HL-60 (cell line): ENCODE results near the gene DLL1.
A peak's percentile ranks its signal among the peaks of the same experiment; 100 is the strongest.

ENCODE experiments used
- DNase-seq, 2 experiments: peaks; one replicate each; pipeline ENCODE4 v3.0.0-alpha.2; 2010 to 2020; ENCODE audit warnings: low read depth in 1 of 2, low spot score in 1 of 2
- H3K27ac ChIP-seq: fragments of 250-450 bp; sonication (Bioruptor Pico); replicated peaks from 2 replicates; pipeline ENCODE4 v1.5.1; 2020; ENCODE audit warnings: mild to moderate bottlenecking, moderate library complexity
- H3K27me3 ChIP-seq: fragments of 250-450 bp; sonication (Bioruptor Pico); 2 replicates; pipeline ENCODE4 v1.5.1; 2021; ENCODE audit warnings: mild to moderate bottlenecking, moderate library complexity; ENCODE audit not compliant: insufficient read depth, poor library complexity, severe bottlenecking
- H3K4me3 ChIP-seq: replicated peaks from 2 replicates; pipeline ENCODE4 v1.5.1; 2011; ENCODE audit warnings: mild to moderate bottlenecking, control low read depth, low read length; ENCODE audit not compliant: insufficient read depth
- GABPA ChIP-seq: IDR thresholded peaks from 2 replicates; pipeline ENCODE4 v1.6.1; 2012; ENCODE audit warnings: low read depth
- POLR2AphosphoS5 ChIP-seq: IDR thresholded peaks from 2 replicates; pipeline ENCODE4 v1.6.1; 2012; ENCODE audit warnings: low read depth
- SPI1 ChIP-seq: IDR thresholded peaks from 2 replicates; pipeline ENCODE4 v1.6.1; 2012; ENCODE audit warnings: low read depth, mild to moderate bottlenecking, borderline replicate concordance
- TF ChIP-seq, protein P1 (sequence below): IDR thresholded peaks from 2 replicates; pipeline ENCODE4 v1.6.1; 2012; ENCODE audit warnings: low read depth; ENCODE audit not compliant: insufficient replicate concordance
- TF ChIP-seq, protein P2 (sequence below): IDR thresholded peaks from one replicate; pipeline ENCODE4 v1.5.1; 2011; ENCODE audit warnings: low read length, control low read depth, inconsistent platforms; ENCODE audit not compliant: insufficient read depth

The DLL1 gene

DNA sequence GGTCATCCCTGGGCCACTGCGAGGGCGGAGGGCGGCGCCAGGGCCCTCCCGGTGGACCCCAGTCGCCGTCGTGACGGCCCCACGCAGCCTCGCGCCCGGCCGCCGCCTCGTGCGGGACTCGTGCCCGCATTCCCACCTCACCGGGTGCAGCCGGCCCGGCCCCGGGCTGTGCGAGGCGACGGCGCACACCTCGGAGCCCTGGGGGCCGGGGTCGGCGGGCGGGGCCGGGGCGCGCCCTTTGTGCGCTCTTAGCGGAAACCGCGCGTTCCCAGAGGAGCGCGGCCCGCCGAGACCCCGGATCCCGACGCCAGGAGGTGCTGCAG lies 5.5 kb upstream of the DLL1 start:
- Histone ChIP-seq H3K27ac (no peak overlapping the region), H3K4me3 (no peak overlapping the region), H3K27me3 (peaks cover 67% of the 10 kb centered on the region)
- TF ChIP-seq, protein P1, sequence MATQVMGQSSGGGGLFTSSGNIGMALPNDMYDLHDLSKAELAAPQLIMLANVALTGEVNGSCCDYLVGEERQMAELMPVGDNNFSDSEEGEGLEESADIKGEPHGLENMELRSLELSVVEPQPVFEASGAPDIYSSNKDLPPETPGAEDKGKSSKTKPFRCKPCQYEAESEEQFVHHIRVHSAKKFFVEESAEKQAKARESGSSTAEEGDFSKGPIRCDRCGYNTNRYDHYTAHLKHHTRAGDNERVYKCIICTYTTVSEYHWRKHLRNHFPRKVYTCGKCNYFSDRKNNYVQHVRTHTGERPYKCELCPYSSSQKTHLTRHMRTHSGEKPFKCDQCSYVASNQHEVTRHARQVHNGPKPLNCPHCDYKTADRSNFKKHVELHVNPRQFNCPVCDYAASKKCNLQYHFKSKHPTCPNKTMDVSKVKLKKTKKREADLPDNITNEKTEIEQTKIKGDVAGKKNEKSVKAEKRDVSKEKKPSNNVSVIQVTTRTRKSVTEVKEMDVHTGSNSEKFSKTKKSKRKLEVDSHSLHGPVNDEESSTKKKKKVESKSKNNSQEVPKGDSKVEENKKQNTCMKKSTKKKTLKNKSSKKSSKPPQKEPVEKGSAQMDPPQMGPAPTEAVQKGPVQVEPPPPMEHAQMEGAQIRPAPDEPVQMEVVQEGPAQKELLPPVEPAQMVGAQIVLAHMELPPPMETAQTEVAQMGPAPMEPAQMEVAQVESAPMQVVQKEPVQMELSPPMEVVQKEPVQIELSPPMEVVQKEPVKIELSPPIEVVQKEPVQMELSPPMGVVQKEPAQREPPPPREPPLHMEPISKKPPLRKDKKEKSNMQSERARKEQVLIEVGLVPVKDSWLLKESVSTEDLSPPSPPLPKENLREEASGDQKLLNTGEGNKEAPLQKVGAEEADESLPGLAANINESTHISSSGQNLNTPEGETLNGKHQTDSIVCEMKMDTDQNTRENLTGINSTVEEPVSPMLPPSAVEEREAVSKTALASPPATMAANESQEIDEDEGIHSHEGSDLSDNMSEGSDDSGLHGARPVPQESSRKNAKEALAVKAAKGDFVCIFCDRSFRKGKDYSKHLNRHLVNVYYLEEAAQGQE, result no peak
- TF ChIP-seq POLR2AphosphoS5, result no peak
- no peak for TF ChIP-seq SPI1
- no peak for TF ChIP-seq GABPA
- TF ChIP-seq, protein P2, sequence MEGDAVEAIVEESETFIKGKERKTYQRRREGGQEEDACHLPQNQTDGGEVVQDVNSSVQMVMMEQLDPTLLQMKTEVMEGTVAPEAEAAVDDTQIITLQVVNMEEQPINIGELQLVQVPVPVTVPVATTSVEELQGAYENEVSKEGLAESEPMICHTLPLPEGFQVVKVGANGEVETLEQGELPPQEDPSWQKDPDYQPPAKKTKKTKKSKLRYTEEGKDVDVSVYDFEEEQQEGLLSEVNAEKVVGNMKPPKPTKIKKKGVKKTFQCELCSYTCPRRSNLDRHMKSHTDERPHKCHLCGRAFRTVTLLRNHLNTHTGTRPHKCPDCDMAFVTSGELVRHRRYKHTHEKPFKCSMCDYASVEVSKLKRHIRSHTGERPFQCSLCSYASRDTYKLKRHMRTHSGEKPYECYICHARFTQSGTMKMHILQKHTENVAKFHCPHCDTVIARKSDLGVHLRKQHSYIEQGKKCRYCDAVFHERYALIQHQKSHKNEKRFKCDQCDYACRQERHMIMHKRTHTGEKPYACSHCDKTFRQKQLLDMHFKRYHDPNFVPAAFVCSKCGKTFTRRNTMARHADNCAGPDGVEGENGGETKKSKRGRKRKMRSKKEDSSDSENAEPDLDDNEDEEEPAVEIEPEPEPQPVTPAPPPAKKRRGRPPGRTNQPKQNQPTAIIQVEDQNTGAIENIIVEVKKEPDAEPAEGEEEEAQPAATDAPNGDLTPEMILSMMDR, result no peak
- DNase-seq, result no peak

DNA sequence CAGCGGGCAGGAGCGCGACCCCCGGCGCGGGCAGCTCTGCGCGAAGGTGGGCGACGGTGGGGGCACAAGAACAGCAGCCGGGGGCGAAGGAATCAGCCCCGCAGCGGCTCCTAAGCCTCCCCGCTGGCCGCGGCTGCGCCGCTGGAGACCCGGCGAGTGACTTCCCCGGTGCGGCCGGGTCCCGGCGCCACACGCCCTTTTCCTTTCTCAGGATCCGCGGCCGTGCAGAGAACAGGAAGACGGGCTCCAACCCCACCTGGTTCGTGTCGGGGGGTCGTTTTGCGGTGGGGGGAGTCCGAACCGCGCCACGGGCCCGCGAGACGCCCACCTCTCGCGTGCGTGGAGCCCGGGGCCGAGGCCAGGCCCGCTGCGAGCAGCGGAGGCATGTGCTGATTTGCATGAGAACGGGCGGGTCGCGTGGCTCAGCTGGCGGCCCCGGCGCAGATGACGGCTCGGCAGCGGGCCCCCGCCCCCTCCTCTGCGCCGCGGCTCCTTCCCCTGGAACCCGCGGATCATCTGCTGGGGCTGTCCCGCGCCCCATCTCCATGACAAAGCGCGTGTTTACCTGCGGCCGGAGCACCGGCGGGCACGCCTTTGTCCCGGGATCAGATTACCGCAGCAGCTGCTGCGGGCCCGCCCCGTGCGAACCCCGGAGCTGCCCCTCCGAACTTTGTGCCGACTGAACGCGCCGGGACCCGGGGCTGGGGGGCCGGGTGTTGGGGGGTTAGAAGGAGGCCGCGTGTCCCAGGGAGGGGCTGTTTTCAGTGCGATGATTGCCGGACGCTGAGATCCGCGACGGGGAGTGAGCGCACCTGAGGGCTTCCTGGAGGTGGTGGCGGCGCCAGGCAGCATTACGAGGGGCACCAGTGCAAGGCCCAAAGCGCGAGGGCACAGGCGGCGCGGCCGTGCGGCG lies 4.9 kb upstream of the DLL1 start:
- H3K27ac ChIP-seq, result no peak overlapping the region
- peak overlapping the region; percentile 38 for H3K4me3 ChIP-seq
- DNase-seq, result peak in 1 of 2 experiments; percentile 13
- TF ChIP-seq, protein P2, result no peak
- no peak for TF ChIP-seq GABPA
- H3K27me3 ChIP-seq, result peaks cover 71% of the 10 kb centered on the region

DNA sequence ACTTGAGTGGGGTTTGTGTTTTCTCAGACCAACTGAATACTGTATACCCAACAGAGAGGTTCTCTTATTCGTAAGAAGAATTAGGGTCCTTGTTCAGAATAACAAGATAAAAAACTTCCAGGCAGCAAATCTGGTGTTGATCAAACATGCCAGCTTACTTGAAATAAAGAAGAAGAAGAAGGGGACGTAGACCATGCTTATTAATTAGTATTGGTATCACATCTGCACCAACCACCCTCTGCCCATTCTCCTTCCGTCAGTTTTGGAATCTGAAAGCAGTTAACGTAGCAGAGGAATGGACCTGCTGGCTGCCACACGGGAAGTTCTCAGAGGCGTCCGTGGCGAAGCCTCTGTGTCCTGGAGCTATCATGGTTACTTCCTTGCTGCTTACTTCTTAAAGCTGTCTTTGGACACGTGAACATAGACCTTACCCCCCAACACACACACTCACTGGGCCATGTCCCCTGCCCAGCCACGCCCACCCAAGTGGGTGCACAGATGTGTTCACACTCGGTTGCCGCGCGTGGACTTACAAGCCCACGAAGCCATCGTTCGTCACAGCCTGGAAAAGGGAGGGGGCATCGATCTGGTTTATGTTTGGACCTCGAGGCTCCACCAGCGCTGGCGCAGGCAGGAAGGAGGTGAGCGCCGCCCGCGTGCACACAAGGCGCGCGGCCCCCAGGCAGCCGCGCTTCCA lies 4.1 kb upstream of the DLL1 start:
- no peak for DNase-seq
- TF ChIP-seq GABPA, result no peak
- TF ChIP-seq, protein P2, result no peak
- no peak for TF ChIP-seq SPI1
- no peak for TF ChIP-seq POLR2AphosphoS5
- TF ChIP-seq, protein P1, result no peak
- H3K27me3 ChIP-seq, result peaks cover 77% of the 10 kb centered on the region
- H3K27ac ChIP-seq, result no peak overlapping the region
- 0 out of 2 replicates have a peak overlapping the region, but pooled peaks have one; percentile 38 for H3K4me3 ChIP-seq
